HepG2 (cell line): ENCODE data around the gene NAALADL1. TPM values are rescaled to one million over a fixed set of nuclear protein-coding genes. Genes with fewer than 3 reads are reported as not detected.

ENCODE experiments used
- ATAD3A ChIP-seq: sonication (generic); formaldehyde crosslinking; IDR thresholded peaks from 2 replicates; pipeline ENCODE4 v1.4.0; 2020; ENCODE audit warnings: missing genetic modification reagents
- CBX2 ChIP-seq, 2 experiments: fragments of 200-600 bp in 1 of 2; sonication (generic); formaldehyde crosslinking in 1 of 2; IDR thresholded peaks; 2 replicates each; pipeline versions ENCODE4 v1.7.0 to v1.8.1; 2018 to 2022; ENCODE audit warnings: low read depth in 2 of 2, low read length in 1 of 2, mild to moderate bottlenecking in 1 of 2, missing genetic modification reagents in 1 of 2
- CBX5 ChIP-seq: sonication (generic); formaldehyde crosslinking; IDR thresholded peaks from 2 replicates; pipeline ENCODE4 v1.4.0; 2020; ENCODE audit warnings: missing genetic modification reagents, borderline replicate concordance
- DR1 ChIP-seq: sonication (generic); formaldehyde crosslinking; IDR thresholded peaks from 2 replicates; pipeline ENCODE4 v1.8.0; 2021; ENCODE audit warnings: mild to moderate bottlenecking, missing genetic modification reagents, inconsistent platforms
- HNRNPL ChIP-seq: fragments of 200-400 bp; formaldehyde crosslinking; IDR thresholded peaks from 2 replicates; pipeline ENCODE4 v1.6.1; 2017; ENCODE audit warnings: mild to moderate bottlenecking, low read depth, low read length
- HOXA7 ChIP-seq: sonication (generic); formaldehyde crosslinking; IDR thresholded peaks from 2 replicates; pipeline ENCODE4 v1.8.1; 2022; ENCODE audit warnings: mild to moderate bottlenecking, missing genetic modification reagents, moderate library complexity
- HOXA9 ChIP-seq: sonication (generic); formaldehyde crosslinking; IDR thresholded peaks from 2 replicates; pipeline ENCODE4 v1.8.1; 2022; ENCODE audit warnings: missing genetic modification reagents, mild to moderate bottlenecking, moderate library complexity, borderline replicate concordance
- NONO ChIP-seq, 2 experiments: fragments of 450-650 bp in 1 of 2; sonication (generic) in 1 of 2; formaldehyde crosslinking in 1 of 2; IDR thresholded peaks in 1 of 2; conservative IDR thresholded peaks in 1 of 2; 2 replicates each; pipeline versions ENCODE4 v1.6.1 to v1.8.0; 2017 to 2022; ENCODE audit warnings: mild to moderate bottlenecking in 1 of 2, missing genetic modification reagents in 1 of 2, moderate library complexity in 1 of 2
- NR0B2 ChIP-seq: sonication (generic); formaldehyde crosslinking; IDR thresholded peaks from 2 replicates; pipeline ENCODE4 v1.4.0; 2020; ENCODE audit warnings: mild to moderate bottlenecking, missing genetic modification reagents
- POLR2A ChIP-seq, 2 experiments: IDR thresholded peaks; 2 replicates each; pipeline ENCODE4 v1.6.1; 2011; ENCODE audit warnings: low read depth in 2 of 2, low read length in 2 of 2, mild to moderate bottlenecking in 1 of 2, moderate library complexity in 1 of 2; ENCODE audit not compliant: insufficient read depth in 1 of 2
- RFX3 ChIP-seq: IDR thresholded peaks from 2 replicates; pipeline ENCODE4 v1.6.1; 2016; ENCODE audit warnings: missing biosample characterization, missing genetic modification reagents
- SP140L ChIP-seq: sonication (generic); formaldehyde crosslinking; IDR thresholded peaks from 2 replicates; pipeline ENCODE4 v1.4.0; 2020; ENCODE audit warnings: missing genetic modification reagents, borderline replicate concordance
- TCF7L2 ChIP-seq: IDR thresholded peaks from 2 replicates; pipeline ENCODE4 v1.6.1; 2011; ENCODE audit warnings: mild to moderate bottlenecking, low read depth, low read length, moderate library complexity
- ZBTB14 ChIP-seq: sonication (generic); formaldehyde crosslinking; IDR thresholded peaks from 2 replicates; pipeline ENCODE4 v1.4.0; 2020; ENCODE audit warnings: missing genetic modification reagents
- ZEB1 ChIP-seq: IDR thresholded peaks from 2 replicates; pipeline ENCODE4 v1.6.1; 2012; ENCODE audit warnings: mild to moderate bottlenecking, low read depth, inconsistent platforms; ENCODE audit not compliant: insufficient replicate concordance
- ZFP62 ChIP-seq: sonication (generic); formaldehyde crosslinking; IDR thresholded peaks from 2 replicates; pipeline ENCODE4 v1.4.0; 2020; ENCODE audit warnings: missing genetic modification reagents
- ZNF280D ChIP-seq: sonication (generic); formaldehyde crosslinking; IDR thresholded peaks from 2 replicates; pipeline ENCODE4 v1.5.1; 2020; ENCODE audit warnings: mild to moderate bottlenecking, missing genetic modification reagents
- ZNF335 ChIP-seq: sonication (generic); formaldehyde crosslinking; IDR thresholded peaks from 2 replicates; pipeline ENCODE4 v1.4.0; 2020; ENCODE audit warnings: missing genetic modification reagents
- ZNF383 ChIP-seq: sonication (generic); formaldehyde crosslinking; IDR thresholded peaks from 2 replicates; pipeline ENCODE4 v1.4.0; 2020; ENCODE audit warnings: missing genetic modification reagents, mild to moderate bottlenecking, borderline replicate concordance
- ZNF510 ChIP-seq: sonication (generic); formaldehyde crosslinking; IDR thresholded peaks from 2 replicates; pipeline ENCODE4 v1.4.0; 2020; ENCODE audit warnings: low read depth, mild to moderate bottlenecking, missing genetic modification reagents
- ZNF547 ChIP-seq: sonication (generic); formaldehyde crosslinking; IDR thresholded peaks from 2 replicates; pipeline ENCODE4 v1.5.1; 2020; ENCODE audit warnings: mild to moderate bottlenecking, missing genetic modification reagents
- ZNF670 ChIP-seq: sonication (generic); formaldehyde crosslinking; IDR thresholded peaks from 2 replicates; pipeline ENCODE4 v1.8.0; 2022; ENCODE audit warnings: mild to moderate bottlenecking, missing genetic modification reagents, borderline replicate concordance
- ZNF713 ChIP-seq: sonication (generic); formaldehyde crosslinking; IDR thresholded peaks from 2 replicates; pipeline ENCODE4 v1.4.0; 2020; ENCODE audit warnings: mild to moderate bottlenecking, missing genetic modification reagents
- ZNF720 ChIP-seq: sonication (generic); formaldehyde crosslinking; IDR thresholded peaks from 2 replicates; pipeline ENCODE4 v1.4.0; 2020; ENCODE audit warnings: missing genetic modification reagents
- polyA plus RNA-seq, 8 experiments: library from polyadenylated mRNA; depleted of rRNA in 3 of 8; stranded (reverse) in 7 of 8; unstranded in 1 of 8; fragments of >200 nt; fragmentation: Illumina TruSeq in 4 of 8; extraction: Trizol in 4 of 8; gene quantifications; 2 replicates each; pipeline versions ENCODE4 v1.2.1 to v1.2.3, GENCODE V29; 2011 to 2016; ENCODE audit warnings: low read depth in 4 of 8, missing spikeins in 1 of 8, mixed read lengths in 1 of 8; ENCODE audit not compliant: insufficient read depth in 1 of 8
- total RNA-seq, 5 experiments: library from RNA; depleted of rRNA; stranded (reverse); fragments of >200 nt; fragmentation: Illumina TruSeq; extraction: Trizol; gene quantifications; 2 replicates each; pipeline ENCODE4 v1.2.3, GENCODE V29; 2016; ENCODE audit warnings: low read depth in 1 of 5

The NAALADL1 gene
- total and polyA plus RNA-seq, 2 of the 13 experiments (the other 11 are each of a cell fraction or from before 2014, with no cell fraction given) = 9.3 to 33.9 TPM

- no peak for TF ChIP-seq SP140L (CRISPR knock-in tag)
- no peak for TF ChIP-seq CBX2 (IDR thresholded peaks at IDR 0.05; ENCODE audit: low read depth, low read length)
- no peak for TF ChIP-seq CBX2 (CRISPR knock-in tag; IDR thresholded peaks at IDR 0.05; ENCODE audit: low read depth)
- no peak for TF ChIP-seq HOXA7 (CRISPR knock-in tag)
- no peak for TF ChIP-seq ZFP62 (CRISPR knock-in tag)
- TF ChIP-seq ZNF713 (CRISPR knock-in tag) = no peak
- no peak; the same call in 1 of the 2 replicates for TF ChIP-seq CBX5 (CRISPR knock-in tag)
- no peak for TF ChIP-seq RFX3 (CRISPR knock-in tag)
- TF ChIP-seq ZNF280D = no peak
- TF ChIP-seq ZNF547 = peak; percentile 88
- TF ChIP-seq ZBTB14 (CRISPR knock-in tag) = peak; percentile 78
- TF ChIP-seq NR0B2 (CRISPR knock-in tag) = peak; percentile 30; the same call in 1 of the 2 replicates
- TF ChIP-seq ZNF510 (CRISPR knock-in tag) = no peak
- no peak for TF ChIP-seq ZNF383 (CRISPR knock-in tag)
- TF ChIP-seq ZNF670 (CRISPR knock-in tag) = no peak
- no peak for TF ChIP-seq ZEB1
- peak; percentile 13 to 66; a peak in 3 of 4 replicates for TF ChIP-seq POLR2A (IDR thresholded peaks at IDR 0.05; ENCODE audit: insufficient read depth in 1 of 2, low read depth in 2 of 2, low read length in 2 of 2)
- TF ChIP-seq HNRNPL = no peak
- no peak; the same call in 1 of the 2 replicates for TF ChIP-seq HOXA9 (CRISPR knock-in tag)
- TF ChIP-seq DR1 (CRISPR knock-in tag) = peak; percentile 75
- no peak for TF ChIP-seq ATAD3A (CRISPR knock-in tag)
- TF ChIP-seq ZNF335 = 0 out of 2 replicates have a peak, but pooled peaks have one; percentile 43
- no peak for TF ChIP-seq TCF7L2
- no peak for TF ChIP-seq NONO (IDR thresholded peaks at IDR 0.05)
- peak; percentile 80 for TF ChIP-seq NONO (CRISPR knock-in tag; conservative IDR thresholded peaks at IDR 0.05)
- no peak for TF ChIP-seq ZNF720 (CRISPR knock-in tag)
Measured at GRCh38 chr11:65040847-65041622, 17.3 kb downstream of the NAALADL1 start, which contains the start of gene SAC3D1 (continued).
